GM06990 (cell line): Measurements from ENCODE around the gene DAPK2.

ENCODE experiments used
- DNase-seq: peaks from one replicate; pipeline ENCODE4 v3.0.0-alpha.2; 2011; ENCODE audit not compliant: insufficient read length; ENCODE audit errors: extremely low read depth
- H3K27me3 ChIP-seq: replicated peaks from 2 replicates; pipeline ENCODE4 v1.6.0; 2011; ENCODE audit warnings: low read length; ENCODE audit not compliant: control insufficient read depth, insufficient read depth
- H3K36me3 ChIP-seq: 2 replicates; pipeline ENCODE4 v1.5.1; 2011; ENCODE audit warnings: low read length; ENCODE audit not compliant: control insufficient read depth, insufficient read depth
- H3K4me3 ChIP-seq: replicated peaks from 2 replicates; pipeline ENCODE4 v1.5.1; 2011; ENCODE audit warnings: low read depth, mild to moderate bottlenecking, control low read depth, low read length
- TF ChIP-seq, protein P1 (sequence below): IDR thresholded peaks from 2 replicates; pipeline ENCODE4 v1.5.1; 2011; ENCODE audit warnings: low read length, control low read depth, mild to moderate bottlenecking, inconsistent platforms; ENCODE audit not compliant: insufficient read depth, poor library complexity, severe bottlenecking

DAPK2 gene

DNA sequence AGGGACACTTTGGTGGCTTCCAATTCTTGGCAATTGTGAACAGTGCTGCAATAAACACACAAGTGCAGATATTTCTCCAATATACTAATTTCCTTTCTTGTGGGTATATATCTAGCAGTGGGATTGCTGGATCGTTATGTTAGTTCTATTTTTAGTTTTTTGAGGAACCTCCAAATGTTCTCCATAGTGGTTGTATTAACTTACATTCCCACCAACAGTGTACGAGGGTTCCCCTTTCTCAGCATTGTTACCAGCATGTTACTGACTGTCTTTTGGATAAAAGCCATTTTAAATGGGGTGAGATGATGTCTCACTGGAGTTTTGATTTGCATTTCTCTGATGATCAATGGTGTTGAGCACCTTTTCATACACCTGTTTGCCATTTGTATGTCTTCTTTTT, 92.8 kb downstream of the DAPK2 start:
- no peaks in the 10 kb centered on the region for H3K27me3 ChIP-seq
- no peaks in the 10 kb centered on the region for H3K36me3 ChIP-seq
- TF ChIP-seq, protein P1, sequence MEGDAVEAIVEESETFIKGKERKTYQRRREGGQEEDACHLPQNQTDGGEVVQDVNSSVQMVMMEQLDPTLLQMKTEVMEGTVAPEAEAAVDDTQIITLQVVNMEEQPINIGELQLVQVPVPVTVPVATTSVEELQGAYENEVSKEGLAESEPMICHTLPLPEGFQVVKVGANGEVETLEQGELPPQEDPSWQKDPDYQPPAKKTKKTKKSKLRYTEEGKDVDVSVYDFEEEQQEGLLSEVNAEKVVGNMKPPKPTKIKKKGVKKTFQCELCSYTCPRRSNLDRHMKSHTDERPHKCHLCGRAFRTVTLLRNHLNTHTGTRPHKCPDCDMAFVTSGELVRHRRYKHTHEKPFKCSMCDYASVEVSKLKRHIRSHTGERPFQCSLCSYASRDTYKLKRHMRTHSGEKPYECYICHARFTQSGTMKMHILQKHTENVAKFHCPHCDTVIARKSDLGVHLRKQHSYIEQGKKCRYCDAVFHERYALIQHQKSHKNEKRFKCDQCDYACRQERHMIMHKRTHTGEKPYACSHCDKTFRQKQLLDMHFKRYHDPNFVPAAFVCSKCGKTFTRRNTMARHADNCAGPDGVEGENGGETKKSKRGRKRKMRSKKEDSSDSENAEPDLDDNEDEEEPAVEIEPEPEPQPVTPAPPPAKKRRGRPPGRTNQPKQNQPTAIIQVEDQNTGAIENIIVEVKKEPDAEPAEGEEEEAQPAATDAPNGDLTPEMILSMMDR, result no peak
- H3K4me3 ChIP-seq, result no peak overlapping the region
- DNase-seq, result no peak

DNA sequence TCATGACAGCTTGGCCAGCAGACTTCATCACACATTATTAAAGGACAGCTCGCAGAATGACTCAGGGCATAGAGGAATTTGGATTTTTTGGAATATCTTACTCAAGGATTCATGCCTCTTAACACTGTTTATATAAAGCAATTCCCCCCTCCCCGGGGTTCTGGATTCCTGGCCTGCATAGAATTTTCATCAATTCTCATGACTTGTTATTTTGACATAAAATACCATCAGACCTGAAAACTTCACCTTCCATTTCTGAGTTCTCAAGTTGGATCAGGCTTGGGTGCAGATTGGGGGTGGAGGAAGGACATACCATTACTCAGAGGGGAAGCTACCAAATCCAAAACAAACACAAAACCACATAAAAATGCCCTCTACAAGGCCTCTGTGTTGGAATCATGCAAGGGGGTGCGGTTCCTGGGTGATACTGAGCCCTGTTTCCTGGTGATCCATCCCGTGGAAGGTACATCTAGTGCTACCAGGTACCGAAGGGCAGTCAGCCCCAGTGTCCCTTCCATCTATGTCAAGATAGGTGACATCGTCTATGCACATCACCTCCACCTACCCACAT, 95.3 kb downstream of the DAPK2 start:
- Histone ChIP-seq H3K27me3 (no peaks in the 10 kb centered on the region), H3K4me3 (no peak overlapping the region), H3K36me3 (no peaks in the 10 kb centered on the region)
- DNase-seq, result no peak
- TF ChIP-seq, protein P1, result no peak

DNA sequence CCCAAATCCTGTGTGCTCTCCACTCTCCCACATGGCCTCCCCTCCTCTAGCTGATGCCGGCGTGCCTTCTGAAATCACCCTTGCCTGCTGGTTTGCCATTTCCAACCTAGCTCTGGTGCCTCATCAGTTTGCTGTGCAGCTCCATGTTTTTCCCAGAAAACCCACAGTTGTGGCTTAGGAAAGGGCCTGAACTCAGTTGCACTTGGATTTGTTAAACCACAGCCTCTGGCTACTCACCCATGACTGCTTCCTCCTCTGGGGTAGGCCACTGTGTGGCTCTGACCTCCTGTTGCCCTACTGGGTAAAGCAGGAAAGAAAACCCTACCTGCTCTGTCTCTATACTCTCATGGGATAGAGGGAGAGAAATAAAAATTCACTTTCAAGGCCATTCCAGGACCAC, 97.3 kb downstream of the DAPK2 start:
- TF ChIP-seq, protein P1, result no peak

DNA sequence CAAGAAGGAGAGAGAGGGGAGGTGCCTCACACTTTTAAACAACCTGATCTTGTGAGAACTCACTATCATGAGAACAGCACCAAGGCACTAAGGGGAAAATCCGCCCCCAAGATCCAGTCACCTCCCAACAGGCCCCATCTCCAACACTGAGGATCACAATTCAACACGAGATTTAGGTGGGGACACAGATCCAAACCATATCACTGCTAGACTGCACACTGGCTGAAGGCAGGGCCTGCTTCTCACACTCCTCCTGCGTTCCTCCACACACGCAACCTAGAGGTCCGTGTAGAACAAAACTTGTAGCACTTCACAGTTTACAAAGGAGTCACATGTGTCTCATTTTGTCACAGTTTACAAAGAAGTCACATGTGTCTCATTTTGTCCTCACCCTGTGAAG, 97.8 kb downstream of the DAPK2 start:
- DNase-seq, result no peak
- TF ChIP-seq, protein P1, result no peak
- no peaks in the 10 kb centered on the region for H3K36me3 ChIP-seq
- H3K27me3 ChIP-seq, result no peaks in the 10 kb centered on the region
- no peak overlapping the region for H3K4me3 ChIP-seq

More for the DNA sequence above, 97.3 kb downstream of the DAPK2 start:
- DNase-seq, result no peak
- no peaks in the 10 kb centered on the region for H3K36me3 ChIP-seq
- no peaks in the 10 kb centered on the region for H3K27me3 ChIP-seq
- no peak overlapping the region for H3K4me3 ChIP-seq

DNA sequence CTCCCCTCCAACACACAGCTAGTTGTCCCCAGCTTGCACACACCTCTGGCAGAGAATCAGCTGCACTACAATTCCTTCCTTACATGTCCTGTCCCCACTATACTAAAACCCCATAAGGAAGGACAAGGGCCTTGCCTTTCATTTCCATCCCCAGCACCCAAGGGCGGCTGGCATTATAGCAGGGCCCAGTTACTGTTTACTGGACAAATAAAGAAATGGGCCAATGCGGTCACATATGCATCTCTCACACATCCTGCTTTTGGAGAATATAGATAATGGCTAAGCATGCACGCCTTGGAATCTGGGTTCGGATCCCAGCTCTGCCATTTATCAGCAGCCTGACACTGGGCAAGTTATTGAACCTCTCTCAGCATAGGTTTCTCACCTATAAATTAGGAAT, 99.1 kb downstream of the DAPK2 start:
- TF ChIP-seq, protein P1, result no peak
- no peaks in the 10 kb centered on the region for H3K27me3 ChIP-seq
- no peaks in the 10 kb centered on the region for H3K36me3 ChIP-seq
- no peak for DNase-seq
- H3K4me3 ChIP-seq, result no peak overlapping the region

DNA sequence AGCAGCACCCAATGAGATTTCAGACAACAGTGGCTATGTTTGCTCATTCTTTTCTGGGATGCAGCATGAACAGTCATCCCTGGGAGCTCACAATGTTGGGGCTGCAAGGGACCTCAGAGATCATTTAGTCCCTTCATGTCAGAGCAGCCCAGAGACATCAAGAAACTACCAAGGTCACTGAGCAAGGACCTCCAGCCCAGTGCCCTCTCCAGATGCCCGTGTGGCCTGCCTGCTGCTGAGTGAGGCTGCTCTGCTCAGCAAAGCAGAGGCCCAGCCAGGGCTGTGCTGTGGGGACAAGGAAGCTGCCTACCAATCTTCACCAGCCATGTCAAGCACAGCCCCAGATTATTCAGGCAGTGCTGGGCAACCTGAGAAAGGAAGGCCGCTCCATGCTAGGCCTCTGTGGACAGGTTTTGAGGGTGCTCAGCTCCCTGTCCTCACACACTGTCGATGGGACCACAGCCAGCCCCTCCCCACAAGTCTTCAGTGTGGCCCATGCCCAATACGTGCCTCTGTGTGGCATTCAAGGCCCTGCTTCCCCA, 99.7 kb downstream of the DAPK2 start:
- TF ChIP-seq, protein P1, result no peak
- H3K36me3 ChIP-seq, result no peaks in the 10 kb centered on the region
- H3K27me3 ChIP-seq, result no peaks in the 10 kb centered on the region
- no peak overlapping the region for H3K4me3 ChIP-seq
- DNase-seq, result no peak
